Smooth muscle cell (in vitro differentiated cells): ENCODE data around the gene OR13D1. TPM values are rescaled to one million over a fixed set of nuclear protein-coding genes. Genes with fewer than 3 reads are reported as not detected.
A peak's percentile ranks its signal among the peaks of the same experiment; 100 is the strongest.

Source experiments
- DNase-seq: peaks from one replicate; lab custom pipeline; 2025; ENCODE audit not compliant: unreplicated experiment; lab: John Stamatoyannopoulos, UW
- H2AFZ ChIP-seq: fragments of 200-600 bp; sonication (generic); 2 replicates; pipeline ENCODE4 v1.6.0; 2016; ENCODE audit warnings: antibody characterized with exemption, low read depth, mild to moderate bottlenecking
- H3F3A ChIP-seq: fragments of 200-600 bp; sonication (generic); 2 replicates; pipeline ENCODE4 v1.6.0; 2017; ENCODE audit warnings: antibody characterized with exemption, low read depth
- H3K27ac ChIP-seq: fragments of 200-600 bp; sonication (generic); 2 replicates; pipeline ENCODE4 v1.5.1; 2016; ENCODE audit warnings: low read depth, mild to moderate bottlenecking
- H3K27me3 ChIP-seq: fragments of 200-600 bp; sonication (generic); 2 replicates; pipeline ENCODE4 v1.6.1; 2016; ENCODE audit warnings: low read depth, mild to moderate bottlenecking
- H3K36me3 ChIP-seq: fragments of 200-600 bp; sonication (generic); 2 replicates; pipeline ENCODE4 v1.5.1; 2016; ENCODE audit warnings: low read depth
- H3K4me1 ChIP-seq: fragments of 200-600 bp; sonication (generic); 2 replicates; pipeline ENCODE4 v1.5.1; 2016; ENCODE audit warnings: low read depth
- H3K4me2 ChIP-seq: fragments of 200-600 bp; sonication (generic); 2 replicates; pipeline ENCODE4 v1.6.0; 2016; ENCODE audit warnings: mild to moderate bottlenecking
- H3K4me3 ChIP-seq: fragments of 200-600 bp; sonication (generic); 2 replicates; pipeline ENCODE4 v1.5.1; 2016; ENCODE audit warnings: mild to moderate bottlenecking
- H3K79me2 ChIP-seq: fragments of 200-600 bp; sonication (generic); 2 replicates; pipeline ENCODE4 v1.6.0; 2016; ENCODE audit warnings: low read depth, mild to moderate bottlenecking
- H3K9ac ChIP-seq: fragments of 200-600 bp; sonication (generic); 2 replicates; pipeline ENCODE4 v1.6.0; 2016; ENCODE audit warnings: low read depth
- H3K9me3 ChIP-seq: fragments of 200-600 bp; sonication (generic); replicated peaks from 2 replicates; pipeline ENCODE4 v1.5.1; 2016; ENCODE audit warnings: low read depth
- H4K20me1 ChIP-seq: fragments of 200-600 bp; sonication (generic); 2 replicates; pipeline ENCODE4 v1.6.0; 2016; ENCODE audit warnings: low read depth
- CTCF ChIP-seq: fragments of 200-600 bp; sonication (generic); IDR thresholded peaks from 2 replicates; pipeline ENCODE4 v1.5.1; 2017; ENCODE audit warnings: borderline replicate concordance, mild to moderate bottlenecking, antibody characterized with exemption; ENCODE audit not compliant: insufficient read depth, poor library complexity, severe bottlenecking
- WGBS: methylation state at CpG from one replicate; pipeline ENCODE4 v1.1.7; 2016; ENCODE audit warnings: low lambda C conversion rate; 5-methylcytosine and 5-hydroxymethylcytosine counted together
- polyA plus RNA-seq: library from polyadenylated mRNA; unstranded; fragments of >200 nt; fragmentation: Nextera tagmentation; extraction: Ambion mirVana; gene quantifications from 2 replicates; pipeline ENCODE4 v1.2.1, GENCODE V29; 2016
- total RNA-seq: library from RNA; depleted of rRNA; stranded (reverse); fragments of >200 nt; gene quantifications from 2 replicates; pipeline ENCODE4 v1.2.3, GENCODE V29; 2014

The OR13D1 gene
- total and polyA plus RNA-seq, 2 experiments from 2014 or later, result not detected

- no peaks in the 10 kb centered on the region for H3K4me1 ChIP-seq
- H3K9ac ChIP-seq, result no peak overlapping the region
- H3K79me2 ChIP-seq, result no peaks in the 10 kb centered on the region
- TF ChIP-seq CTCF, result no peak
- no peak for DNase-seq
- H3K4me3 ChIP-seq, result no peak overlapping the region
- H3K27me3 ChIP-seq, result no peaks in the 10 kb centered on the region
- H3K36me3 ChIP-seq, result no peaks in the 10 kb centered on the region
- H3K9me3 ChIP-seq, result no peaks in the 10 kb centered on the region
- no peak overlapping the region for H3K4me2 ChIP-seq
- WGBS, result 96% methylated on average over 5 of the region's 5 CpGs
- H3K27ac ChIP-seq, result no peak overlapping the region
- H2AFZ ChIP-seq, result no peak overlapping the region
- no peaks in the 10 kb centered on the region for H3F3A ChIP-seq
- no peaks in the 10 kb centered on the region for H4K20me1 ChIP-seq
These were observed 30.7 kb downstream of the OR13D1 start for GRCh38 chr9:104725014-104725413.

GRCh38 chr9:104738452-104738851, 44.1 kb downstream of the OR13D1 start:
- Histone ChIP-seq H3K36me3 (no peaks in the 10 kb centered on the region), H3K9ac (no peak overlapping the region), H3F3A (no peaks in the 10 kb centered on the region), H3K79me2 (no peaks in the 10 kb centered on the region), H3K4me1 (no peaks in the 10 kb centered on the region), H3K4me2 (no peak overlapping the region), H3K27me3 (no peaks in the 10 kb centered on the region), H3K9me3 (no peaks in the 10 kb centered on the region), H3K27ac (no peak overlapping the region), H3K4me3 (no peak overlapping the region), H4K20me1 (no peaks in the 10 kb centered on the region), H2AFZ (no peak overlapping the region)
- no peak for DNase-seq
- 67% methylated on average over 3 of the region's 3 CpGs for WGBS
- no peak for TF ChIP-seq CTCF

- no peaks in the 10 kb centered on the region for H3K9me3 ChIP-seq
- no peak for TF ChIP-seq CTCF
- H2AFZ ChIP-seq, result no peak overlapping the region
- H4K20me1 ChIP-seq, result no peaks in the 10 kb centered on the region
- 65% methylated on average over 1 of the region's 1 CpG for WGBS
- no peaks in the 10 kb centered on the region for H3K79me2 ChIP-seq
- no peak overlapping the region for H3K4me2 ChIP-seq
- H3K27ac ChIP-seq, result no peak overlapping the region
- H3K4me3 ChIP-seq, result no peak overlapping the region
- DNase-seq, result no peak
- no peaks in the 10 kb centered on the region for H3F3A ChIP-seq
- H3K36me3 ChIP-seq, result no peaks in the 10 kb centered on the region
- no peak overlapping the region for H3K9ac ChIP-seq
- no peaks in the 10 kb centered on the region for H3K4me1 ChIP-seq
- no peaks in the 10 kb centered on the region for H3K27me3 ChIP-seq
These were observed 46.3 kb downstream of the OR13D1 start for GRCh38 chr9:104740621-104741020.

GRCh38 chr9:104743376-104743985, 49.2 kb downstream of the OR13D1 start:
- Histone ChIP-seq H3K79me2 (peaks cover 3% of the 10 kb centered on the region), H3K4me3 (no peak overlapping the region), H3K27me3 (no peaks in the 10 kb centered on the region), H3K9me3 (no peaks in the 10 kb centered on the region), H3K4me2 (no peak overlapping the region), H3K4me1 (no peaks in the 10 kb centered on the region), H2AFZ (no peak overlapping the region), H3K9ac (no peak overlapping the region), H3K36me3 (no peaks in the 10 kb centered on the region), H3K27ac (no peak overlapping the region), H3F3A (no peaks in the 10 kb centered on the region), H4K20me1 (no peaks in the 10 kb centered on the region)
- 34% methylated on average over 7 of the region's 7 CpGs for WGBS
- TF ChIP-seq CTCF, result peak; percentile 77
- no peak for DNase-seq
